Suppressor macrophage (primary cell): ENCODE data around the gene MTF1.
"Not testable (repeated sequence)": the region's sequence is repeated elsewhere in the genome, so short reads cannot be mapped to it uniquely, and the experiment has no call there.

Experiments
- DNase-seq, 4 experiments: peaks; one replicate each; pipeline ENCODE4 v3.0.0-alpha.2; 2020 to 2022
- total RNA-seq, 17 experiments: gene quantifications; one replicate each; lab custom pipeline; 2026; ENCODE audit warnings: mixed read lengths in 6 of 17, inconsistent platforms in 3 of 17; lab: John Stamatoyannopoulos, UW

The MTF1 gene
- 34.8 to 161 (median 71.5) reads per million in 17 experiments for total RNA-seq

GRCh38 chr1:37859507-37860345 lies at the start of gene MTF1:
MTF1 (minus strand) TSS chr1:37859592; CDS start chr1:37857658, 1,934 bp downstream.
- peak; percentile 98 to 99 (median 99) for DNase-seq

GRCh38 chr1:37908531-37908930 lies 49.1 kb upstream of the MTF1 start:
- not testable (repeated sequence) for DNase-seq

GRCh38 chr1:37907416-37908125 lies 48.2 kb upstream of the MTF1 start:
- not testable (repeated sequence) for DNase-seq

GRCh38 chr1:37906591-37906990 lies 47.2 kb upstream of the MTF1 start:
- not testable (repeated sequence) for DNase-seq

- DNase-seq, result no peak
Measured at GRCh38 chr1:37905727-37906126, 46.3 kb upstream of the MTF1 start.

GRCh38 chr1:37903921-37904320 lies 44.5 kb upstream of the MTF1 start:
- not testable (repeated sequence) for DNase-seq

GRCh38 chr1:37902983-37903382 lies 43.6 kb upstream of the MTF1 start:
- no peak for DNase-seq

GRCh38 chr1:37901893-37902225 lies 42.5 kb upstream of the MTF1 start:
- no peak for DNase-seq

GRCh38 chr1:37901191-37901892 lies 42.0 kb upstream of the MTF1 start:
- peak; percentile 69 to 83 (median 78) for DNase-seq

- DNase-seq, result not testable (repeated sequence)
Measured at GRCh38 chr1:37897563-37897962, 38.2 kb upstream of the MTF1 start.

- peak; percentile 14 to 42 (median 29) for DNase-seq
Measured at GRCh38 chr1:37893673-37894072, 34.3 kb upstream of the MTF1 start.

GRCh38 chr1:37892151-37893047 lies 33.0 kb upstream of the MTF1 start:
- peak in 1 of 4 experiments; percentile 10 for DNase-seq

GRCh38 chr1:37890378-37891014 lies 31.1 kb upstream of the MTF1 start:
- peak; percentile 21 to 70 (median 40) for DNase-seq

GRCh38 chr1:37888022-37888700 lies 28.8 kb upstream of the MTF1 start:
- DNase-seq, result no peak

GRCh38 chr1:37884145-37884544 lies 24.8 kb upstream of the MTF1 start:
- no peak for DNase-seq

- peak in 3 of 4 experiments; percentile 31 to 41 (median 32) for DNase-seq
Measured at GRCh38 chr1:37883671-37884070, 24.3 kb upstream of the MTF1 start.

- no peak for DNase-seq
Measured at GRCh38 chr1:37879865-37880264, 20.5 kb upstream of the MTF1 start.

- DNase-seq, result no peak
Measured at GRCh38 chr1:37878071-37878470, 18.7 kb upstream of the MTF1 start.

GRCh38 chr1:37875833-37876232 lies 16.4 kb upstream of the MTF1 start:
- DNase-seq, result peak in 3 of 4 experiments; percentile 32 to 38 (median 35)

GRCh38 chr1:37872692-37873091 lies 13.3 kb upstream of the MTF1 start:
- no peak for DNase-seq

- DNase-seq, result no peak
Measured at GRCh38 chr1:37868466-37868865, 9.1 kb upstream of the MTF1 start.
